Osteoblast (primary cell): ENCODE data around the gene TRIL. TPM values are rescaled to one million over a fixed set of nuclear protein-coding genes. Genes with fewer than 3 reads are reported as not detected.

Source experiments
- DNase-seq: peaks from one replicate; pipeline ENCODE4 v3.0.0; 2011; ENCODE audit warnings: low spot score, mixed read lengths; ENCODE audit not compliant: insufficient read length; ENCODE audit errors: missing footprints
- H2AFZ ChIP-seq: 2 replicates; pipeline ENCODE4 v1.6.0; 2011; ENCODE audit warnings: mild to moderate bottlenecking, low read length
- H3K27ac ChIP-seq: 2 replicates; pipeline ENCODE4 v1.5.1; 2011; ENCODE audit warnings: mild to moderate bottlenecking, low read depth, low read length, moderate library complexity
- H3K27me3 ChIP-seq: 2 replicates; pipeline ENCODE4 v1.6.0; 2012; ENCODE audit warnings: mild to moderate bottlenecking, control low read depth, inconsistent platforms, low read length, moderate library complexity; ENCODE audit not compliant: insufficient read depth
- H3K36me3 ChIP-seq: 2 replicates; pipeline ENCODE4 v1.5.1; 2011; ENCODE audit warnings: mild to moderate bottlenecking, low read length, control low read depth, moderate library complexity; ENCODE audit not compliant: insufficient read depth
- H3K4me1 ChIP-seq: 2 replicates; pipeline ENCODE4 v1.5.1; 2011; ENCODE audit warnings: mild to moderate bottlenecking, low read length, control low read depth, moderate library complexity; ENCODE audit not compliant: insufficient read depth
- H3K4me2 ChIP-seq: 2 replicates; pipeline ENCODE4 v1.6.0; 2011; ENCODE audit warnings: mild to moderate bottlenecking, low read length; ENCODE audit not compliant: insufficient read depth
- H3K4me3 ChIP-seq: fragments of 200-600 bp; sonication (generic); 3 replicates; pipeline ENCODE4 v1.5.1; 2012; ENCODE audit warnings: mild to moderate bottlenecking, low read length, inconsistent platforms; ENCODE audit not compliant: insufficient read depth
- H3K79me2 ChIP-seq: 2 replicates; pipeline ENCODE4 v1.6.0; 2012; ENCODE audit warnings: mild to moderate bottlenecking, low read length, control low read depth, inconsistent platforms; ENCODE audit not compliant: insufficient read depth
- H3K9me3 ChIP-seq: 2 replicates; pipeline ENCODE4 v1.5.1; 2011; ENCODE audit warnings: low read depth, low read length, control low read depth
- H4K20me1 ChIP-seq: 2 replicates; pipeline ENCODE4 v1.6.0; 2012; ENCODE audit warnings: mild to moderate bottlenecking, low read length, control low read depth; ENCODE audit not compliant: insufficient read depth
- CTCF ChIP-seq: IDR thresholded peaks from 2 replicates; pipeline ENCODE4 v1.5.1; 2011; ENCODE audit warnings: mild to moderate bottlenecking, low read depth, low read length, moderate library complexity; ENCODE audit errors: extremely low read depth
- total RNA-seq: library from RNA; depleted of rRNA; stranded (reverse); fragments of >200 nt; gene quantifications from 2 replicates; pipeline ENCODE4 v1.2.3, GENCODE V29; 2012

Gene TRIL
- total RNA-seq, 1 donor = 0.36 TPM

- Histone ChIP-seq H3K4me3 (peak overlapping the region; percentile 57), H3K27me3 (peaks cover 60% of the 10 kb centered on the region), H4K20me1 (no peaks in the 10 kb centered on the region), H3K79me2 (no peaks in the 10 kb centered on the region), H3K9me3 (no peaks in the 10 kb centered on the region), H2AFZ (peak overlapping the region; percentile 35), H3K36me3 (no peaks in the 10 kb centered on the region), H3K4me1 (peaks cover 9% of the 10 kb centered on the region), H3K27ac (no peak overlapping the region), H3K4me2 (peak overlapping the region; percentile 74)
- TF ChIP-seq CTCF = no peak
- DNase-seq = no peak
These were observed 923 bp downstream of the TRIL start for GRCh38 chr7:28957064-28957750.

GRCh38 chr7:28956608-28957063 is 1.5 kb downstream of the TRIL start:
- TF ChIP-seq CTCF = peak; percentile 48
- Histone ChIP-seq H3K4me2 (peak overlapping the region; percentile 74), H3K4me3 (peak overlapping the region; percentile 57), H3K36me3 (no peaks in the 10 kb centered on the region), H3K27ac (no peak overlapping the region), H4K20me1 (no peaks in the 10 kb centered on the region), H3K79me2 (no peaks in the 10 kb centered on the region), H3K4me1 (peaks cover 9% of the 10 kb centered on the region), H3K27me3 (peaks cover 58% of the 10 kb centered on the region), H3K9me3 (no peaks in the 10 kb centered on the region), H2AFZ (no peak overlapping the region)
- DNase-seq = peak; percentile 91

DNA sequence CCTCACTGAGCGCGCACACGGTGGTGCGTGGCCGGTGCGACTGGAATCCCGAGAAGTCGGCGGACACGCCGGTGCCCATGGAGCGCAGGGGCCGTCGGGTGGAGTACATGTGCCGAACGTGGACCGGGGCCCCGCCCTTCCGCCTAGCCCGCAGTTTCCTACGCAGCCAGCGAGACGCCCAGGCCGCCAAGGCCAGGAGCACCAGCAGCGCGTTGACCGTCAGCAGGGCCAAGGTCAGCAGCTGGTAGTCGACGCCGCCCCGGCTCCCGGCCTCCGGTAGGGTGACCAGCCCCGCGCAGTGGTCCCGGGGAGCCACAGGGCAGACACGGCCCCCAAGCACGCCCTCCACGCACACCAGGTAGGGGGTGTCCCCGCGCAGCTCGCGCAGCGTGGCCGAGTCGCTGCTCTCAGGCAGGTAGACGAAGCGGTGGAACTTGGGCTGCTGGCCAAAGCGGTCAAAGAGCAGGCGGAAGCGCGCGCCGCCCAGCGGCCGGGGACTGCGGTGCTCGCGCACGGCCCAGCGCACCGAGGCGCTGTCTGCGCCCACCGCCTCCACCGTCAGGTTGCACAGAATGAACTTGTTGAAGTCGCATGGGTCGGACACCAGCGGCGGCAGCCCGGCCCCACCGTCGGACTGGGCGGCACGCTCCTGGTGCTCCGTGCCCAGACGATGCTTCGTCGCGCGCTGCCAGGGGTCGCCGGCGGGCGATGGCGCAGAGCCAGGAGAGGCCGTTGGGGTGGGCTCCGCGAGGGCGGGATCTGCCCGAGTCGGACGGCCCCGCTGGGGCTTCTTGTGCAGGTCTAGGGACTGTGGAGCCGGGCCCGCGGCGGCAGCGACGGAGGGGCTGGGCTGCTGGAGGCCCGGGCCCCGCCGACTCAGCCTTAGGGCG is 2.2 kb downstream of the TRIL start:
- peak; percentile 29 for TF ChIP-seq CTCF
- Histone ChIP-seq H2AFZ (peak overlapping the region; percentile 37), H3K9me3 (no peaks in the 10 kb centered on the region), H3K79me2 (no peaks in the 10 kb centered on the region), H4K20me1 (no peaks in the 10 kb centered on the region), H3K36me3 (no peaks in the 10 kb centered on the region), H3K27ac (no peak overlapping the region), H3K4me1 (peaks cover 9% of the 10 kb centered on the region), H3K27me3 (peaks cover 60% of the 10 kb centered on the region), H3K4me2 (peak overlapping the region; percentile 74), H3K4me3 (peak overlapping the region; percentile 57)
- DNase-seq = no peak

- Histone ChIP-seq H4K20me1 (no peaks in the 10 kb centered on the region), H3K9me3 (no peaks in the 10 kb centered on the region), H3K27ac (no peak overlapping the region), H2AFZ (no peak overlapping the region), H3K36me3 (no peaks in the 10 kb centered on the region), H3K27me3 (peaks cover 61% of the 10 kb centered on the region), H3K4me2 (no peak overlapping the region), H3K79me2 (no peaks in the 10 kb centered on the region), H3K4me1 (peaks cover 9% of the 10 kb centered on the region), H3K4me3 (no peak overlapping the region)
- TF ChIP-seq CTCF = no peak
- no peak for DNase-seq
These were observed 2.8 kb downstream of the TRIL start for GRCh38 chr7:28955356-28955717.
